GM18873 (cell line): ENCODE data around the gene ROBO2.

ENCODE experiments used
- ATAC-seq: cut with Tn5 transposase; IDR thresholded peaks from one replicate; pipeline ENCODE4 v1.9.1; 2021; ENCODE audit warnings: mild to moderate bottlenecking, moderate library complexity, moderate number of reproducible peaks; ENCODE audit not compliant: unreplicated experiment, low FRiP score

Gene ROBO2

DNA sequence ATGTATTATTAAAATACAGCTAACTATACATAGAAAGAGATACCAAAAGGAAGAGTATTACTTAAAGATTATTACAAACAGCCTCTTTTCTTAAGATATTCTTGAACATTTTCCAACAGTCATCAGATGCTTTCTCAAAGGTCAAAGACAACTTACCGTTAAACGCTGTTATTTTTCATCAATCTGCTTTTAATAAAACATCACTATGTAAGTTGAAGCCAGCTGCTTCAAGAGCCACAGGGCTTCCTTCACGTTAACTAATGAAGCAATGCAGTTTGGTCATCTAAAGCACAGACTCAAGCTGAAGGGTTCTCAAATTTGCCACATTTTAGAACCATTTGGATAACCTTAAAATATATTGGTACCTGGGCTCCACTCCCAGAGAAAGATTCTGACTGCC, 578.8 kb downstream of the ROBO2 start:
- no peak for ATAC-seq

DNA sequence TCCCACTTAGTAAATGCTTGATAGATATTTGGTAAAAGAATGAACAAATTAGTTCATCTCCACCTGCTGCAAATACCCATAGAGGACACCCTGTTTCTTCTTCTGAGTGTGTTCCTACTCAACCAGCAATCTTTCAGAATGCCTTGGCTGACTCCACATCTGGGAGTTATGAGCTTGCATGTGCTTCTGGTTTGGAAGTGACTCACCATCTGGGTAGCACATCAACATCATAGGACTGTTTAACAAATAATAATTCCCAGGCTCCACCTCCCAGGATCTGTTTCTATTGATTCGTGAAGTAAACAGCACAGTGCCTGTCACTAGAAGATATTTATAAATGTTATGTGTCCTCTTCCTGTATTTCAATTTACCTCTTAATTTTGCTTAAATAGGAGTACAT, 580.1 kb downstream of the ROBO2 start:
- no peak for ATAC-seq

DNA sequence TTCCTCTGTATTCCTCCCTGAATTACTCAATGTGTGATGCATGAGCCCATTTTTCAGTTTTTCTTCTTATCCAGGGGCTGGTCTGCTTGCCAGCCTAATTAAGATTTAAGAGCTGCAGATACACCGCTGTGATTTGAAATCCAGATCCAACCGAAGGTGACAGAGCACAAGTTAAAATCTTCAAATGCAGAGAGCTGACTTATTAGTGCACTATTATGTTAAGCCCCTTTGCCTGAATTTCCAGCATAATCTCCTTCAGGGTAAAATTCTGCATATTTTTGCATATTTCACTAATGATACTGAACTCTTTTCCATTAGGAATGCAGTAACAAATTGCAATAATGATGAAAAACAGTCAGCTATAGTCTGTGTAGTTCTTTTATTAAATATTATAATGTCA, 583.6 kb downstream of the ROBO2 start:
- ATAC-seq: no peak

GRCh38 chr3:77626157-77626556, 586.3 kb downstream of the ROBO2 start:
- no peak for ATAC-seq

DNA sequence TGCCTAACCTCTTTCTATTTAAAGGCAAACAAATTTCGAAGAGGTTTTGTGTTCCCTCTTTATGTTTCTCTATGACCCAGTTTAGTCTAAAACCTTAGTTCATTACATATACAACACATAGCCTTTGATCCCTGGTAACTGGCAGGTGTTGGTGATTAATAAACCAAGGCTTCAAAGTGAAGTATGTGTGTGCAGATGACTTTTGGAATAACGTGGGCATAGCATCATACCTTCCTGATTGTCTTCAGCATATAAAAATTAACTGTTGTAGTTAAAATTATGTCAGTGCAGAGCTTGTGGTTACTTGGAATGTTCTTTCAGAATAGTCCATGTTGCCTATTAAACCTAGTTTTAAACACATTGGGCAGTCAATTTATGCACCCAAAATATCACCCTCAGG, 608.3 kb downstream of the ROBO2 start:
- ATAC-seq: no peak

GRCh38 chr3:77648664-77649063, 608.8 kb downstream of the ROBO2 start:
- no peak for ATAC-seq

DNA sequence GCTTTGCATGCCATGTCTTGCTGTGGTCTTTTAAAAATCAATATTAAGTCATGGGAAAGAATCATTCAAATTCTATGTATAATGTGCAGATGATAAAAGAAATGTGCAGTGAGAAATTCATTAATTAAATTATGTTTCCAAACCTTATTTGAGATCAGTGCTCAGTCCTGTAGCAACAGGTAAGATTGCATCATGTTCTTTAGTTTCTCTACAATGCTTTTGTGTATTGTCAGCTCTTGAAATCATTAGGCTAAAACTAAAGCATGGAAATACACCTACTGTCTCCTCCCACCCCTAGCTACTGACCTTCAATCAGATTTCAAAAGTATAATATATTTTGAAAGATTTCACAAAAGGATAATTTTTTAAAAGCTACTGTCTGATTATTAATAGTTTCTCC, 612.7 kb downstream of the ROBO2 start:
- ATAC-seq: no peak

GRCh38 chr3:77655396-77655795, 615.5 kb downstream of the ROBO2 start:
- ATAC-seq: no peak

GRCh38 chr3:77660718-77661117, 620.8 kb downstream of the ROBO2 start:
- ATAC-seq: no peak

DNA sequence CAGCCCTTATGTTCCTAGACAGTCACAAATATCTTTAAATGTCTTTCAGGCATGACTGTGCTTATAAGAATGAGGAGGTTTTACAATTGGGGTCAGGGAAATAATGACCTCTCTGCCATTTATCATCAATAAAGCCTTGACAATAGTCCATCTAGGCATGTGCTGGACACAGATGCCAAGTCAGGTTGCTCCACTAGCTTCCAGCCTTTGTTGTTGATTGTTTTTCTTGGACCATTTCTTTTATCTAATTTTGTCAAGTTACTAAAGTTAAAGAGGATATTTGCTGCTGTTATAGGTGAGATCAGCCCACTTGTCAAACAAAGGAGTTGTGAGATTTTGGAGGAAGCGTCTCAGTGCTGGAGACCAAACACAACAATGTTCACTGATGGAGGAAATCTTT, 628.0 kb downstream of the ROBO2 start:
- no peak for ATAC-seq

DNA sequence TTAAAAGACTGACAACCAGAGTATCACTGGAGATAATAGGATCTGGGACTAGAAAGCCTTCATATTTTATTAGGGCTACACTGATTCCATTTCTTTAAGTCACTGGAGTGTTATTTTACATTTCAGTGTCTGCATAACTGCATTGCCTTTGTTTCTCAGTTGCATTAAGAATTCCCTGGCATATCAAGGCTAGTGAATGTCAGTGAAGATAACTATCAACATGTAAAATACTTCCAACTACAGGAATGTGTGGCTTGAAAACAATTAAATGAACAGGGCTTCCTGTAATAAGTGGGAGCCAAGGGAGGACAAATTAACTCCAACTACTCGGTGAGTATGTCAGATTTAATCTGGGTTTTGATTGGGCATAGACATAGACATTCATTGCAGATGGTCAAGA, 628.5 kb downstream of the ROBO2 start:
- ATAC-seq: no peak

DNA sequence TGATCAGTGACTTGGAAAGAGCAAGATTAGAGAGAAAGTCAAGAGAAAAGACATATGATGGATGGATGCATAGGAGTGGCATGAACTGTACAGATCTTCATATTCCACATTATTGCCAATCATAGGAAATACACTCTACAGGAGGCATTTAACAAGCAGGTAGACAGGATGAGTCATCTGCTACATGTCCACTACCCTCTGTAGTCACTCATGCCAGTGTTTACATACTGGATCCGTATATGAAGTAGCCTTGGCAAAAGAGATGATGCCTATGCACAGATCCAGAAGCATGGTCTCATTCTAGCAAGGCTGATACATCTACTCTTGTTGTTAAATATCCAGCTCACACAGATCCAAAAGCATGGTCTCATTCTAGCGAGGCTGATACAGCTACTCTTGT, 632.1 kb downstream of the ROBO2 start:
- no peak for ATAC-seq

- ATAC-seq: no peak
Measured at GRCh38 chr3:77682162-77682561, 642.3 kb downstream of the ROBO2 start.

DNA sequence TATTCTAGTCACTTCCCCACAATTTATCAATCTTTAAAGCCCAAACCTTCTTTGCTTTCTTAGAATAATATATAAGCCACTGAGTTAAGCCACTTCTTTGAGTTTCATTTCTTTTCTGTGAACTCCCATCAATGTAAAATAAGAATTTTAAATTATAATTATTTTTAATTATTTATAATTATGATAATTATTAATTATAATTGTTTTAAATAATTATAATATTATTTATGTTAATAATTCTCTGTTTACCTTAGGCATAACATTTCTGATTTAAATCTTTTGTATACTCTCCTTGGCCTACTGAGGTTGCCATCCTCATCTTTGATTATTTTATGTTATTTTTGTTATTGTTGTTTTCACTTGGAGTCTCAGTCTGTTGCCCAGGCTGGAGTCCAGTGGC, 644.2 kb downstream of the ROBO2 start:
- no peak for ATAC-seq

DNA sequence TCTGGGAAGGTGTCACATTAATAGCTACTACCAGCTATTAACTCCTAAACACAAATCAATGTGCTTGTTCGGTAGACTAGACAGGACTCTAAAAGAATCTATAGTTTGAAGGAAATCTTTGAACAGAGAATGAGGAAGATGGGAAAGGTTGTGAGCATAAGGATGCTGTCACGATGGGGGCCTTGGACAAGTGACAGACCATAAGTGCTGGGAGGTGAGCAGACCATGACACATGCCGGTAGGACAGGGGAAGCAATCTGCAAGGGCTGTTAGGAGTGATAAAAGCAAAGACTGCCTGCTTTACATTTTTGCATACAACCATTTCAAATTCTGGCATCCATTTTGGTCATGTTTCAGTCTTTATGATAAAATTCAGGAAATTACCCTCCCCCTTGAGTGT, 645.8 kb downstream of the ROBO2 start:
- no peak for ATAC-seq

DNA sequence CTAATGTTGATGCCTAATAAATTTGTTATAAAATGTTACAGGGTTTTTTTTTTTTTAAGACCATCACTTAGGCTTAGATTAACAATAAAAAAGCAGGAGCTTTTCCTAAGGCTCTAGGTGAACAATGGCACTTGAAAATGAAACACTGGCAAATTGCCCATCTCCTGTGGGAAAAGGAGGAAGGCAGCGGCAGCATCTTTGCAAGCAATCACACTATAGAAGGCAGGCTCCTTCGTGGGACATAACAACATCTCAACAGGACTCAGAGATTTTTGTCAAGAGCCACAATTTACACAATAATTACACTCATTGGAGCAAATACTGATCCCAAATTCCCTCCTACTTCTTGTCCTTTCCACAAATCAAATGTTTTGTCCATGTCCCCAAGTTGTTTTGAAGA, 646.7 kb downstream of the ROBO2 start:
- ATAC-seq: no peak

DNA sequence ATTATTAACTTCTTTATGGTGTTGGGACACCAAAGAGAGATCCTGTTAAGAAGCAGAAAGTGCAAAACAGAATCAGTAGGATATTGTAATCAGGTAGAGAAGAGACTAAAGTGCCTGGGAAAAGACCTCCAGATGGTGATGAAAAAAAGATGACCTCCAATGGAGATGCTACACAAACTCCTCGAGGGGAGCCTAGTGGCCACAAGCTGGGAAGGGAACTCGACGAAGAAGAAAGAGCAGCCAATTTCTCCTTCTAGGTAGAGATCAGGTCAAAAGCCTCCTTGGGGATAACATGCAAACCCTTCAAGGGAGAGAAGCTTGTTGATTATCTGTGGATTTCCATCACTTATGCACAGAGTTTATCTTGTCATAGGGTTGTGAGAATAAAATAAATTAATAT, 647.6 kb downstream of the ROBO2 start:
- no peak for ATAC-seq

DNA sequence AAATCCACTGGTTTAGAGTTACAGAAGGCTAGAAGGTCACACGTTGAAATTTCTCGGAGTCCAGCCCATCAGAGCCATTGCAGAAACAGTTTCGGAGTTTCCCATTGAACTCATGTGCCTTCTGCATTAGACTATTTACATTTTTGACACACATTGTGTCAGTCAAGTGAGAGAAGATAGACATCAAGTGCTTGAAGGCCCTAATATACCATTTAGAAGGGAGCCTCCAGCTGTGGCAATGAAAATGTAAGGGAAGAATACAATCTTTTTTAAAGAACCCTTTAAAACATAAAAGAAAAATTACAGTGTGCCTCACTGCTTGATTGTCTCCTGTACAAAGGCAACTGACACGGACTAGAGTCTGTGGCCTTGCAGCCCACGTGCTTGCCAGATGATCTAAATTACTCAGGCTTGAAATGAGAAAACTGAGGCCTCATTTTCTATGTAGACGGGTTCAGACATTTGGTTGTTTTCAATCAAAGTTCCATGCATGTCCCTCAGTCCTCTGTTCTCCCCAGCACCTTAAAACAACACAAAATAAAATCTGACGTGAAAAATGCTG, 650.5 kb downstream of the ROBO2 start:
- ATAC-seq: no peak

GRCh38 chr3:77693147-77693546, 653.2 kb downstream of the ROBO2 start:
- no peak for ATAC-seq

DNA sequence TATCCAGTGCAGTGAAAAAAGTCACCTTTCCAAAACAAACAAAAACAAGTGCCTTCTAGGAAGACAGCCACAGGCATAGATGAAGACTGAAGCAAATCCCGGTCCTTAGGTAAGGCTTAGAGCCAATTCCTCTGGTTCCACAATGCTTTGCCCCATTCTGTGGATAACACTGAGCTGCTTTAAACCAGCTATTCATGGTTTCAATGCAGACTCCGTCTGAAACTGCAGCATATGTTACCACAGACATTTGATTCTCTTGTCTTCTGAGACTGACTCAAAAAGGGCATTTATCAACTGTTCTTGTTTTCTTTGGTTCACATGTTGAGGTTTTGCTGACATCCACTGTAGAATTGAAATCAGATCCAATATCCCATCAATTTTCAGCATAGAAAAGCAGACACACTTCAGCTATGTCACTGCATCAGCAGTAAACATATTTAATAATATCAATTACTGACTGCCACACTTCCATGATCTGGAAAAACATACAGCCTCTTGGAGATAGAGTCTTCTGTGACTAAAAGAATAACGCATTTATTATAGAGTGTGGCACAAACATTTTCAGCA, 659.3 kb downstream of the ROBO2 start:
- ATAC-seq: no peak
